KMS-11 (cell line): ENCODE results near the gene CNOT1.

Source experiments
- H2AFZ ChIP-seq: fragments of 200-600 bp; sonication (generic); 2 replicates; pipeline ENCODE4 v1.6.1; 2016; ENCODE audit warnings: antibody characterized with exemption, mixed run types, low read depth
- H3K27ac ChIP-seq: fragments of 200-600 bp; sonication (generic); 2 replicates; pipeline ENCODE4 v1.6.1; 2016; ENCODE audit warnings: mild to moderate bottlenecking, mixed run types
- H3K27me3 ChIP-seq: fragments of 200-600 bp; sonication (generic); 2 replicates; pipeline ENCODE4 v1.6.1; 2017; ENCODE audit warnings: mild to moderate bottlenecking, low read depth, mixed run types, moderate library complexity; ENCODE audit not compliant: insufficient read depth
- H3K36me3 ChIP-seq: fragments of 200-600 bp; sonication (generic); 2 replicates; pipeline ENCODE4 v1.6.1; 2017; ENCODE audit warnings: mild to moderate bottlenecking, mixed run types; ENCODE audit not compliant: insufficient read depth
- H3K4me1 ChIP-seq: fragments of 200-600 bp; sonication (generic); 2 replicates; pipeline ENCODE4 v1.6.1; 2016; ENCODE audit warnings: mild to moderate bottlenecking, low read depth, mixed run types; ENCODE audit not compliant: poor library complexity, severe bottlenecking
- H3K4me2 ChIP-seq: fragments of 200-600 bp; sonication (generic); 2 replicates; pipeline ENCODE4 v1.7.0; 2016; ENCODE audit warnings: mild to moderate bottlenecking, mixed run types
- H3K4me3 ChIP-seq: fragments of 200-600 bp; sonication (generic); IDR thresholded peaks from 2 replicates; pipeline ENCODE4 v1.6.1; 2017; ENCODE audit warnings: low read depth, low read length, mixed read lengths; ENCODE audit not compliant: insufficient read depth
- H3K79me2 ChIP-seq: fragments of 200-600 bp; sonication (generic); 2 replicates; pipeline ENCODE4 v1.6.1; 2016; ENCODE audit warnings: low read depth, mixed run types; ENCODE audit not compliant: insufficient read depth
- H3K9ac ChIP-seq: fragments of 200-600 bp; sonication (generic); 2 replicates; pipeline ENCODE4 v1.6.1; 2016; ENCODE audit warnings: mild to moderate bottlenecking, mixed run types
- H4K20me1 ChIP-seq: fragments of 200-600 bp; sonication (generic); 2 replicates; pipeline ENCODE4 v1.6.1; 2016; ENCODE audit warnings: mild to moderate bottlenecking, mixed run types; ENCODE audit not compliant: insufficient read depth
- TF ChIP-seq, protein P1 (sequence below): fragments of 200-600 bp; sonication (generic); conservative IDR thresholded peaks from 2 replicates; pipeline ENCODE4 v1.6.1; 2017; ENCODE audit warnings: low read depth, mild to moderate bottlenecking, antibody characterized with exemption, low read length, moderate library complexity, mixed read lengths

CNOT1 gene

DNA sequence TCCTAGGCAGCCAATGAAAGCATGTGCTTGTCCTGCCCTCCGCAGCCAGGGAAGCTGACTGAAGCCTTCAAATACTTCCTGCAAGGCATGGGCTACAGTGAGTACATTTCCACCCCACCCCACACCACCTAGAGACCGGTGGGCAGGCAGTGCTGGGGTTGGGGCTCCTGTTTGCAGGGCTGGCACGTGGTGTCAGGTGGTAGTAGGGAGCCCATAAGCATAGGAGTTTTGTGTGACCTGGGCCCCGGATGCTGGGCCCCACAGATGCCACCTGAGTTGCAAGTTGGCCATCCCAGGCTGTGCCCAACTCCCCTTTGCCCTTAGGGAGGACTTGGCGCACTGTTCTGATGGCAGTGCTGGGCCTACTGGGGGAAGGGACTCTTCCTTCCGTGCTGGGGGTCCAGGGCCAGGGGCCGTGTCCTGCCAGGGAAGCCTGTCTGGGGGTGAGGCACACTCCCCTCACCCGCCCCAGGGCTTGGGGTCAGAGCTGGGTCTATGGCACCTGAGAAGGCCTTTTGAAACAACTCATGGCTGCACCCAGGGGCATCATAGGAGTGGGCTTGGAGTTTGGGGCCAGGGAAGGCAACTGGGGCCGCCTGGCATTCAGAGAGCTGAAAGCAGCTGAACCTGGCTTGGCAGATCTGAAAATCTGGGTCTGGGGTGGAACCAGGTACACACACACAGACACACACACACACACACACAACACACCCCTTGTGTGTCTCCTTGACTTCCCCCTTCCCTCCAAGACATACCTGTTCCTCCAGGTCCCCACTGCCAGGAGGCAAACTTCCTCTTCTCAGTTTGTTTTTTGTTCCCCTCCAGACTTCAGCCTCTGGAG is 120.2 kb downstream of the CNOT1 start:
- no peak overlapping the region for H3K4me3 ChIP-seq
- H3K36me3 ChIP-seq: no peaks in the 10 kb centered on the region
- no peaks in the 10 kb centered on the region for H3K27me3 ChIP-seq
- no peak overlapping the region for H3K4me2 ChIP-seq
- TF ChIP-seq, protein P1, sequence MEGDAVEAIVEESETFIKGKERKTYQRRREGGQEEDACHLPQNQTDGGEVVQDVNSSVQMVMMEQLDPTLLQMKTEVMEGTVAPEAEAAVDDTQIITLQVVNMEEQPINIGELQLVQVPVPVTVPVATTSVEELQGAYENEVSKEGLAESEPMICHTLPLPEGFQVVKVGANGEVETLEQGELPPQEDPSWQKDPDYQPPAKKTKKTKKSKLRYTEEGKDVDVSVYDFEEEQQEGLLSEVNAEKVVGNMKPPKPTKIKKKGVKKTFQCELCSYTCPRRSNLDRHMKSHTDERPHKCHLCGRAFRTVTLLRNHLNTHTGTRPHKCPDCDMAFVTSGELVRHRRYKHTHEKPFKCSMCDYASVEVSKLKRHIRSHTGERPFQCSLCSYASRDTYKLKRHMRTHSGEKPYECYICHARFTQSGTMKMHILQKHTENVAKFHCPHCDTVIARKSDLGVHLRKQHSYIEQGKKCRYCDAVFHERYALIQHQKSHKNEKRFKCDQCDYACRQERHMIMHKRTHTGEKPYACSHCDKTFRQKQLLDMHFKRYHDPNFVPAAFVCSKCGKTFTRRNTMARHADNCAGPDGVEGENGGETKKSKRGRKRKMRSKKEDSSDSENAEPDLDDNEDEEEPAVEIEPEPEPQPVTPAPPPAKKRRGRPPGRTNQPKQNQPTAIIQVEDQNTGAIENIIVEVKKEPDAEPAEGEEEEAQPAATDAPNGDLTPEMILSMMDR: no peak
- no peaks in the 10 kb centered on the region for H4K20me1 ChIP-seq
- H3K27ac ChIP-seq: no peak overlapping the region
- no peak overlapping the region for H2AFZ ChIP-seq
- peaks cover 16% of the 10 kb centered on the region for H3K4me1 ChIP-seq
- H3K79me2 ChIP-seq: peaks cover 9% of the 10 kb centered on the region
- H3K9ac ChIP-seq: no peak overlapping the region

DNA sequence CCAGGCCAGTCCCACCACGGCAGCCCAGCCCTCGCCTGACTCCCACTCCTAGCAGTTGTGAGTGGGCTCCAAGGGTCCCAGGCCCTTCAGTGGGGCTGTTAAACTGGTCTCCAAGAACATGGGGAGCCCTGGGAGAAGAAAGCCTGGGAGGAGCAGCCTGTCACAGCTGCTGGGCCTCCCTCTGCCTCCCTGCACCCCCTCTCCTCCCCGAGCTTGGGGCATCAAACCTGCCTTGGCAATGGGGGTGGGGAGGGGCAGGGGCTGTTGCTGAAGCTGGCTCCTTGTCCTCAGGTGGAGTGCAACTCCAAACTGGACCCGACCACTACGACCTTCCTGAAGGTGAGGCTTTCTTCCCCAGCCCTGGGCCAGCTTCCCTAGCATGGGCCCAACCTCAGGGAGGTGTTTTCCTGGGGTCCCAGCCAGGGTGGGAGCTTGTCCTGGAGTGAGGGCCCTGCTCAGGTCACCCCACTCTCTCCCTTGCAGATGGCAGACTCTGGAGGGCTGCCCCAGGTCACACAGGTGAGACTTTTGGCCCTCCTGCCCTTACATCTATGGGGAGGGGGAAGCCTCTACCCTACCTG is 120.9 kb downstream of the CNOT1 start:
- Histone ChIP-seq H3K79me2 (peaks cover 2% of the 10 kb centered on the region; the same call in 1 of the 2 replicates), H3K4me2 (no peak overlapping the region), H3K27me3 (no peaks in the 10 kb centered on the region), H3K27ac (no peak overlapping the region), H3K4me1 (peaks cover 10% of the 10 kb centered on the region), H2AFZ (no peak overlapping the region), H3K4me3 (no peak overlapping the region), H3K36me3 (no peaks in the 10 kb centered on the region), H4K20me1 (no peaks in the 10 kb centered on the region), H3K9ac (no peak overlapping the region)
- TF ChIP-seq, protein P1: no peak

DNA sequence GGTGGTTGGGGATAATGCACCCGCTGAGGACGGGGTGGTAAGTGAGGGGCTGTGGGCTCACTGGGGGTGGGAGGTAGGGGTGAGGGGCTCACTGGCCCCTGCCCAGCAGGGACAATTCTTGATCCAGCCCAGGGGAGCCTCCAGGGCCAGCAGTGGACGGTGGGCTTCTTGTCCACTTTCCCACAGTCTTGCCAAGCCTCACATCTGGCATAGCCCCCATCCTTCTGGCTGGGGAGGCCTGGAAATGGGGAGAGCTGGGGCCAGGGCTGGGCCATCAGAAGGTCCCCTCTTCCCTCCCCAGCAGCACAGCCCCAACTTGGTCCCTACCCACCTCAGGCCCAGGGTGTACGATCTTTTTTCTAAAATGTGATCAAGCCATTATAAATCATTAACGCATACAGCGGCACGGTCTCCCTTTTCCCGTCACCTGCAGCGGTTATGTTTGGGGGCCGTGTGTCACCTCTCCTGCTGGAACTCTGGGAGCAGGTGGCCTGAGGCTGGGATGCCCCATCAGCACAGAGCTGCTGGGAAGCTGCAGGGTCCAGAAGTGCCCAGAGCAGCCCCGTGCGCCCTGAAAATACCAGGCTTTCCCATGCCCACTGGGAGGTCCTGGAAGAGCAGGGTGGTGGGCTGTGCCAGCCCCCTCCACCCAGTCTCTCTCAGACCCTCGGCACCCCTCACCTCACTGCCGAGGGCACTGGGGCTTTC is 121.5 kb downstream of the CNOT1 start:
- Histone ChIP-seq H3K79me2 (no peaks in the 10 kb centered on the region; the same call in 1 of the 2 replicates), H3K36me3 (no peaks in the 10 kb centered on the region)

DNA sequence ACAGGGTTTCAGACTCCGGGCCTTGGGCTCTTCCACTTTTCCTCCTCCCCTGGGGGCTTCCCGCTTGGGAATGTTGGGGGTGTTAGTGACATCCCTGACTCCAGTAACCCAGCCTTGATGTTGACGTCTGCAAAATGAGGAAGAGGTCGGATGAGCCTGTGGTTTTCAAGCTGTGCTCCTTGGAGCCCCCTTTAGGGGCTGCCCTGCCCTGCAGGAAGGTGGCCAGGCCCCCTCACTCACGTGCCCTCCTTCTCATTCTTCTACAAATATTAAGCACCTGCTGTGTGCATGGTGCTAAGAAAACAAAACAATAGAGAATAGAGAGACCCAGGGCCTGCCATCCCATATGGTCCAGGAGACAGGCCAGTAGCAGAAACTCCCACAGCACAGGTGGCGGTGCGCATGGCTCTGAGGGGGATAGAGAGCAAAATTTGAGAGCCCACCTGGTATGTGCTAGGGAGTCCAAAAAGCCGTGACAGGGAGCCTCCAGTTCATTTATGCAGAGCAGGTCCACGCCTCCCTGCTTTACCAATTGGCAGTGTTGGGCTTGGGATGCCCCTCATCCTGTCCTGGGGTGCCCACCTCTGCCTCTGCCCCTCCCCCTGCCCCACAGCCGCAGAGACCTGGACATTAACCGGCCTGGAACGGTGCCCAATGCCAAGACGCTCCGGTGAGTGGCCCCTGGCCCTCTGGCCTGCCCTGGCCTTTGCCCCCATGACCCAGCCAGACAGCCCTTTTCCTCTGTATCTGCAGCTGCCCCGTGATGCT is 122.2 kb downstream of the CNOT1 start:
- TF ChIP-seq, protein P1: no peak
- no peak overlapping the region for H3K27ac ChIP-seq
- no peaks in the 10 kb centered on the region for H4K20me1 ChIP-seq
- H2AFZ ChIP-seq: no peak overlapping the region
- H3K27me3 ChIP-seq: no peaks in the 10 kb centered on the region
- no peaks in the 10 kb centered on the region for H3K36me3 ChIP-seq
- no peak overlapping the region for H3K4me3 ChIP-seq
- H3K79me2 ChIP-seq: no peaks in the 10 kb centered on the region
- H3K4me1 ChIP-seq: peaks cover 10% of the 10 kb centered on the region
- H3K4me2 ChIP-seq: no peak overlapping the region
- H3K9ac ChIP-seq: no peak overlapping the region

More for the DNA sequence above, 121.5 kb downstream of the CNOT1 start:
- Histone ChIP-seq H3K27me3 (no peaks in the 10 kb centered on the region), H3K27ac (no peak overlapping the region), H2AFZ (no peak overlapping the region), H3K4me1 (peaks cover 10% of the 10 kb centered on the region), H4K20me1 (no peaks in the 10 kb centered on the region), H3K4me2 (no peak overlapping the region), H3K9ac (no peak overlapping the region), H3K4me3 (no peak overlapping the region)
- TF ChIP-seq, protein P1: no peak
